Ovary (tissue), 3 donors: ENCODE results near the gene TNPO3.

Experiments used
- CTCF ChIP-seq, 3 donors: fragments of 450-650 bp in 2 of 3; fragments of 200-600 bp in 1 of 3; IDR thresholded peaks; one replicate each; pipeline versions ENCODE4 v1.5.1 to v1.8.0; 2016 to 2022; ENCODE audit warnings: antibody characterized with exemption in 3 of 3, mild to moderate bottlenecking in 1 of 3
- EP300 ChIP-seq: sonication (generic); formaldehyde crosslinking; IDR thresholded peaks from one replicate; pipeline ENCODE4 v1.6.1; 2017; ENCODE audit warnings: antibody characterized with exemption
- POLR2A ChIP-seq: fragments of 450-650 bp; IDR thresholded peaks from one replicate; pipeline ENCODE4 v1.6.1; 2017; ENCODE audit warnings: antibody characterized with exemption, mild to moderate bottlenecking, moderate library complexity
- donor health status: DM: no; HTN: no; CAD: no.

- no peak for TF ChIP-seq POLR2A
- TF ChIP-seq CTCF (IDR thresholded peaks at IDR 0.05) = no peak
- no peak for TF ChIP-seq EP300
Measured at GRCh38 chr7:128974241-128974934, 80.5 kb downstream of the TNPO3 start.
